GOT3 (cell line): Measurements from ENCODE around the gene ST8SIA6.
A peak's percentile ranks its signal among the peaks of the same experiment; 100 is the strongest.

Experiments
- DNase-seq: peaks from one replicate; lab custom pipeline; 2025; ENCODE audit warnings: mixed read lengths; lab: John Stamatoyannopoulos, UW

Gene ST8SIA6

GRCh38 chr10:17385066-17385465 is 69.3 kb downstream of the ST8SIA6 start:
- no peak for DNase-seq

GRCh38 chr10:17383801-17384555 is 70.4 kb downstream of the ST8SIA6 start:
- DNase-seq = no peak

- DNase-seq = no peak
Measured at GRCh38 chr10:17381502-17382142, 72.8 kb downstream of the ST8SIA6 start.

- DNase-seq = no peak
Measured at GRCh38 chr10:17380888-17381287, 73.5 kb downstream of the ST8SIA6 start.

GRCh38 chr10:17380016-17380415 is 74.4 kb downstream of the ST8SIA6 start:
- no peak for DNase-seq

- no peak for DNase-seq
Measured at GRCh38 chr10:17379151-17379690, 75.2 kb downstream of the ST8SIA6 start.

- no peak for DNase-seq
Measured at GRCh38 chr10:17375936-17376584, 78.3 kb downstream of the ST8SIA6 start.

GRCh38 chr10:17368708-17369272 is 85.6 kb downstream of the ST8SIA6 start:
- no peak for DNase-seq

GRCh38 chr10:17366705-17367104 is 87.7 kb downstream of the ST8SIA6 start:
- no peak for DNase-seq

- no peak for DNase-seq
Measured at GRCh38 chr10:17365402-17365801, 89.0 kb downstream of the ST8SIA6 start.

GRCh38 chr10:17358461-17358860 is 95.9 kb downstream of the ST8SIA6 start:
- DNase-seq = no peak

- DNase-seq = no peak
Measured at GRCh38 chr10:17357781-17358180, 96.6 kb downstream of the ST8SIA6 start.

GRCh38 chr10:17356820-17357219 is 97.6 kb downstream of the ST8SIA6 start:
- DNase-seq = no peak

GRCh38 chr10:17354781-17355180 is 99.6 kb downstream of the ST8SIA6 start:
- DNase-seq = no peak

GRCh38 chr10:17353568-17354300 is 100.7 kb downstream of the ST8SIA6 start:
- DNase-seq = no peak

GRCh38 chr10:17352583-17352982 is 101.8 kb downstream of the ST8SIA6 start:
- no peak for DNase-seq

GRCh38 chr10:17351506-17351905 is 102.9 kb downstream of the ST8SIA6 start:
- no peak for DNase-seq

- no peak for DNase-seq
Measured at GRCh38 chr10:17349717-17350116, 104.7 kb downstream of the ST8SIA6 start.

GRCh38 chr10:17348501-17349349 is 105.7 kb downstream of the ST8SIA6 start:
- peak; percentile 24 for DNase-seq

- no peak for DNase-seq
Measured at GRCh38 chr10:17348011-17348500, 106.3 kb downstream of the ST8SIA6 start.

GRCh38 chr10:17344206-17344605 is 110.2 kb downstream of the ST8SIA6 start:
- DNase-seq = no peak
